Activated CD8-positive, alpha-beta memory T cell treated with anti-CD3 and anti-CD28 coated beads, Interleukin-2, amount 50 U/mL, for 1 hour (primary cell): ENCODE measurements around the gene ABCG8.

Experiments
- DNase-seq: peaks from one replicate; pipeline ENCODE4 v3.0.0-alpha.2; 2020; ENCODE audit errors: extremely low read depth

ABCG8 gene

DNA sequence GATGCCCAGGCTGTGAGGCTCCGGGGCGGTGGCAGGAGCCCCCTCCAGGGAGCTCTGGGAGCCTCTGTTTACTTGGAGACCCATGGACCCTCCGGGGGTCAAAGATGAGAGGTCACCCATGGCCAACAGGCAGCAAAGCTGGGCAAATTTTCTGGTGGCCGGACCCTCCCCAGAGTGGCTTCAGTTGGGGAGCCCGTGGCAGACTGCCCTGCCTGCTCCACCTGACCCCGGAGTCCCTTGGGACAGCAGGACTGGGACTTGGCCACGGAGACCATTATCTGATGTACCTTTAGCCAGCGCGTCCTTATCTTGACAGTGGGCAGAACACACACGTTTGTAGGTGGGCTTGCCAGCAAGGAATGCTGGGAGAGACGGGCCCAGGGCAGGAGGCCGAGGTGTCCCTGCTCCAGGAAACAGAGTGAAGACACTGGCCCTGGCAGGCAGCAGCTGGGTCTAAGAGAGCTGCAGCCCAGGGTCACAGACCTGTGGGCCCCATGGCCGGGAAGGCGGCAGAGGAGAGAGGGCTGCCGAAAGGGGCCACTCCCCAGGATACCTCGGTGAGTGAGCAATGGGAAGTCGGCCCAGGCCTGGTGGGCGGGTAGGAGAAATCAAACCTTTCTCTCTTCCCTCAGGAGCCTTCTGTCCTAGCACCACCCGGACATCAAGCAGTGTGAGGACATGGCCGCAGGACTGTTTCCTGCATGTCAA, at the start of gene ABCG8, which contains the start of gene ABCG5:
Gene ABCG8, plus strand, starts transcription at position 412 of the 708 bp plus-strand sequence. Its CDS starts 83 bp downstream, at position 495.
Gene ABCG5, minus strand, starts transcription at position 280 of the 708 bp plus-strand sequence. Its CDS starts 160 bp downstream, at position 120.
- DNase-seq: no peak

GRCh38 chr2:43790147-43790546, 48.6 kb upstream of the ABCG8 start:
- DNase-seq: no peak

DNA sequence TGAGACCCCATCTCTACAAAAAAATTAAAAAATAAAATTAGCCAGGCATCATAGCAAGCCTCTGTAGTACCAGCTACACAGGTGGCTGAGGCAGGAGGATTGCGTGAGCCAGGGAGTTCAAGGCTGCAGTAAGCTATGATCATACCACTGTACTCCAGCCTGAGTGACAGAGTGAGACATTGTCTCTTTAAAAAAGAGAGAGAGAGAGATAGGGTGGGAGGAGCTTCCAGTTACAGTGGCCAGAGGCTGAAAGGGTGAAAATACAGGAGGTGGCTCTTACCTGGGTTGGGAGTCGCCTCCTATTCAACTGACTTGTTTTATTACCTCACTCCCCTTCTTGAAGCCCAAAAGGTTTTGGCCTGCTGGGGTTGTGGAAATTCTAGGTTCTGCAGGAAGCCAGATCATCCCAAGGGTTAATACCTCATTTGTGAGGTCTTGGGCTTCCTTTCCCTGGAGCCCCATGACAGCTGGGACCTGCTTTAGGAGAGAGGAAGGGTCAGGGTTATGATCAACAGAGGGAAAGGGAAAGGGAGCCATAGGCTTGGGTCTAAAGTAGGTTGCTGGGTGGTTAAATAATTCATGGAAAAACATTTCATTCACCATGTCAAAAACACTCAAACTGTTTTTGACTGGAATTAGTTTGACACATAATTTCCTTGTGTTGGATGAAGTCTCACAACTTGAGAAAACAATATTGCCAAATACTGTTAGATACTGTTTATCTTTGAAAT, 47.6 kb upstream of the ABCG8 start:
- DNase-seq: no peak

- no peak for DNase-seq
Measured at GRCh38 chr2:43792653-43793052, 46.1 kb upstream of the ABCG8 start.

DNA sequence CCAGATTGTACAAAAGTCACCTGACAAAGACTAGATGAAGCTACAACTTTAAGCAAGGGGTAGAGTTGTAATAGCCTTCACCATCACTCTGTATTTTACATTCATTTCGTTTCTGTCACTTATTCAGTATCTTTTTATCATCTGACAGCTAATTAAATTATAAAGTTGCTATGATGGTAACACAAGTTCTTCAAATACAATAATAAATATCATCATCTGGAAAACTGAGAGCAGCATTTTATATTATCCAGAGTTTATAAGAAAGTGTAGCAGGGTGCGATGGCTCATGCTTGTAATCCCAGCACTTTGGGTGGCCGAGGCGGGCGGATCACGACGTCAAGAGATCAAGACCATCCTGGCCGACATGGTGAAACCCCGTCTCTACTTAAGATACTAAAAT, 43.8 kb upstream of the ABCG8 start:
- DNase-seq: no peak

- no peak for DNase-seq
Measured at GRCh38 chr2:43796206-43796605, 42.6 kb upstream of the ABCG8 start.

GRCh38 chr2:43798300-43798699, 40.5 kb upstream of the ABCG8 start:
- DNase-seq: no peak

GRCh38 chr2:43800894-43801293, 37.9 kb upstream of the ABCG8 start:
- no peak for DNase-seq

GRCh38 chr2:43802135-43802534, 36.6 kb upstream of the ABCG8 start:
- no peak for DNase-seq

GRCh38 chr2:43803113-43803512, 35.7 kb upstream of the ABCG8 start:
- no peak for DNase-seq

- DNase-seq: no peak
Measured at GRCh38 chr2:43806719-43807031, 32.1 kb upstream of the ABCG8 start.

- DNase-seq: no peak
Measured at GRCh38 chr2:43810452-43810851, 28.3 kb upstream of the ABCG8 start.

DNA sequence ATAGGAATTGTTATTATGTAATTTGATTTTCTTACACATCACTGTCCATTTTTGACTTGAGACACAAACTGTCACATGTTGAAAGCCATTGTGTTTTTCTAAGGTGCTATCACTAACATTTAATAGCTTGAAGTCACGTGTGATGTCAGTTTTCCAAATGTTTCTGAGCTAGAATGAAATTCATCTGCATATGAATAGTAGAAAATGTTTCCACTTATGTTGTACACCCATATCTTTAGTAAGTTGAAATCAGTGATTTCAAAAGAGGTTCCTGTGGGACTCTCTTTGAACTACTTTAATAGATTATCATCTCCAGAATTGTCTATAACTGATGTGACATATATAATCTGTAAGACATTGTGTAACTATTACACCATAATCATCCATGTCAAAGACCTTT, 27.9 kb upstream of the ABCG8 start:
- DNase-seq: no peak

GRCh38 chr2:43812006-43812405, 26.8 kb upstream of the ABCG8 start:
- no peak for DNase-seq

GRCh38 chr2:43812947-43813346, 25.8 kb upstream of the ABCG8 start:
- no peak for DNase-seq

GRCh38 chr2:43814711-43815110, 24.1 kb upstream of the ABCG8 start:
- DNase-seq: no peak

GRCh38 chr2:43818761-43819160, 20.0 kb upstream of the ABCG8 start:
- no peak for DNase-seq

GRCh38 chr2:43819491-43820163, 19.1 kb upstream of the ABCG8 start:
- no peak for DNase-seq

DNA sequence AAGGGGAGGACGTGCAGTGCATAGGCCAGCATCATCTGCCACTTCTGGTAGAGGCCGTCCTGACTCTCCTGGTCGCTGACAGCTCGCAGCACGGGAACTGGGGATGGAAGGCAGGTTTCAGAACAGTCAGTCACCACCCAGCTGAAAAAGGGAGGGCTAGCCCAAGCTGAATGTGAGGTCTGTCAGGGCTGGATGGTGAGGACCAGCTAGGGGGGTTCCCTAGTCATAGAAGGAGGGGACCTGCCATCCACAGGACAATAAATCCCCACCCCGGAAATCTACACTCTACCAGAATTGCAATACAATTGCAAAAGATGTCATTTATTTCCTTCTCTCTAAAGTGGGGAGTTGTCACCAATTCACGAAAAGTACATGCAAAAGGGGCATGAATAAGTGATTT, 15.9 kb upstream of the ABCG8 start:
- DNase-seq: no peak

DNA sequence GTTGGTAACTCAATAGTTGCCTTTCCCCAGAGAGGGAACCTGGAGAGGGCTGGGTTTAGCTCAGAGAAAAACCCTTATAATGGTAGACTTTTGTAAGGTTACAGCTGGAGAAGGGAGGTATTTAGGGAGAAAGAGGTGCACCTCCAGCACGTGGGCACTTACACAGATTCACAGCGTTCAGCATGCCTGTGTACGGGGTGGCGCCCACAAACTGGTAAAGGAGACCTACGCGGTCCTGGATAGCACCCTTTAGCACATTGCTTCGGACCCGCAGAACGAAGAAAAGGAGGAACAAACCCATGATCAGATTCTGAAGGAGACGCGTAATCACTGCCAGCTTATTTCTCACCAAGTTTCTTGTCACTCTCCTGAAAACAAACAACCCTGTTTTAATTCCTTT, 15.0 kb upstream of the ABCG8 start:
- DNase-seq: no peak

- no peak for DNase-seq
Measured at GRCh38 chr2:43824512-43824911, 14.3 kb upstream of the ABCG8 start.

DNA sequence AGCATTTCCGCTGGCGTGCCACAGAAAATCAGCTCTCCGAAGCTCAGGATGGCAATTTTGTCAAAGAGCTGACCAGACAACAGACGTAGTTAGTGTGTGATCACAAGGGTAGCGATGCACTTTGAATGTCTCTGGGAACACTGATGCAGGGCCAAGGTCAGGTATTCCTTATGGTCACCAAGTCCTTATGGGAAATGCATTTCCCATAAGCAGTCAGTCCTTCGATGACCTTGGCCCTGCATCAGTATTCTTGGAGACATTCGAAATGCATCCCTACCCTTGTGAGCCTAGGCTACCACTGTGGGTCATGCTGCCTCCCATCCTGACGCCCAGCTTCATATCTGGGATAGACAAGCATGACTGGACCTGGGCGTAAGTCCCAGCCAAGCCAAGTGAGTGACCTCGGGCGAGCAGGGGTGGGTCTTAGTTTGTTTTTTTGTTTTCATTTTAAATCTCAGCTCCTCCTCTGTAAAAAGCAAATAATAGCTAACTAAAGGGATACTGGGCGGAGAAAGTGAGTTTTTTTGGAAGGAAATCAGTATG, 13.7 kb upstream of the ABCG8 start:
- DNase-seq: no peak

DNA sequence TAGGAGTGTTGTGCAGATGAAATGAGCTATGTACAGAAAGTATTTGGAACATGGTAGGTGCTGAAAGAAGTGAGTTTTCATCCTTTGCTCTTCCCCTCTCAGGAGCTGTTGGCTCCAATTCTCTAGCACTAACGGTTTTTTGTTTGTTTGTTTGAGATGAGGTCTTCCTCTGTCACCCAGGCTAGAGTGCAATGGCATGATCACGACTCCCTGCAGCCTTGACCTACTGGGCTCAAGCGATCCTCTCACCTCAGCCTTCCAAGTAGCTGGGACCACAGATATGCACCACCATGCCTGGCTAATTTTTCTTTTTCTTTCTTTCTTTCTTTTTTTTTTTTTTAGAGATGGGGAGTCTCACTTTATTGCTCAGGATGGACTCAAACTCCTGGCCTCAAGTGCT, 12.9 kb upstream of the ABCG8 start:
- no peak for DNase-seq
